B cell (primary cell): ENCODE results near the gene BANF2. TPM values are rescaled to one million over a fixed set of nuclear protein-coding genes. Genes with fewer than 3 reads are reported as not detected.

Source experiments
- ATAC-seq: fragments of 200-7000 bp; cut with Tn5 transposase; one replicate; pipeline ENCODE4 v1.10.0; 2021; ENCODE audit warnings: low read depth, mild to moderate bottlenecking, moderate number of reproducible peaks, moderate library complexity
- CTCF ChIA-PET: fragments of 350-600 bp; sonication (Branson Sonifier 250); formaldehyde crosslinking; loops from one replicate; lab custom pipeline; 2021; ENCODE audit warnings: antibody characterized with exemption, inconsistent platforms; lab: Charles Lee
- POLR2A ChIA-PET: fragments of 350-600 bp; sonication (Branson Sonifier 250); formaldehyde crosslinking; loops from one replicate; lab custom pipeline; 2021; ENCODE audit warnings: antibody characterized with exemption; lab: Charles Lee
- DNase-seq: peaks from one replicate; pipeline ENCODE4 v3.0.0; 2013
- H2AFZ ChIP-seq: 2 replicates; pipeline ENCODE4 v1.6.1; 2012; ENCODE audit warnings: mild to moderate bottlenecking, low read depth, low read length; ENCODE audit not compliant: insufficient read depth, poor library complexity, severe bottlenecking
- H3K27ac ChIP-seq, 2 donors: 1 replicate in 1 of 2; 2 replicates in 1 of 2; pipeline ENCODE4 v1.5.1; 2012 to 2013; ENCODE audit warnings: low read length in 2 of 2, mild to moderate bottlenecking in 2 of 2, moderate library complexity in 1 of 2
- H3K27me3 ChIP-seq, 4 experiments: fragments of 200-600 bp in 1 of 4; sonication (generic) in 1 of 4; replicated peaks in 1 of 4; 1 replicate in 2 of 4; 2 replicates in 2 of 4; pipeline versions ENCODE4 v1.6.1 to v1.7.0; 2013 to 2016; ENCODE audit warnings: low read length in 3 of 4, mild to moderate bottlenecking in 2 of 4, mixed read lengths in 1 of 4, moderate library complexity in 1 of 4; ENCODE audit not compliant: insufficient read depth in 4 of 4, control insufficient read depth in 3 of 4; ENCODE audit errors: control extremely low read depth in 1 of 4
- H3K36me3 ChIP-seq, 2 experiments: replicated peaks in 1 of 2; 1 replicate in 1 of 2; 2 replicates in 1 of 2; pipeline versions ENCODE4 v1.6.1 to v1.7.1; 2013; ENCODE audit warnings: low read length in 1 of 2; ENCODE audit not compliant: insufficient read depth in 2 of 2, control insufficient read depth in 1 of 2; ENCODE audit errors: control extremely low read depth in 1 of 2, extremely low read depth in 1 of 2
- H3K4me1 ChIP-seq, 2 donors: fragments of 200-600 bp in 1 of 2; sonication (generic) in 1 of 2; 1 replicate in 1 of 2; 2 replicates in 1 of 2; pipeline versions ENCODE4 v1.5.1 to v1.6.1; 2013 to 2017; ENCODE audit warnings: low read length in 2 of 2; ENCODE audit not compliant: control insufficient read depth in 2 of 2, insufficient read depth in 2 of 2
- H3K4me2 ChIP-seq: replicated peaks from 2 replicates; pipeline ENCODE3; 2012; ENCODE audit warnings: mild to moderate bottlenecking, low read depth, low read length; ENCODE audit not compliant: poor library complexity, severe bottlenecking
- H3K4me3 ChIP-seq, 5 experiments: fragments of 200-600 bp in 1 of 5; sonication (generic) in 1 of 5; 1 replicate in 3 of 5; 2 replicates in 2 of 5; pipeline versions ENCODE4 v1.5.1 to v1.7.0; 2011 to 2016; ENCODE audit warnings: low read length in 4 of 5, mild to moderate bottlenecking in 4 of 5, low read depth in 2 of 5, control low read depth in 1 of 5, moderate library complexity in 1 of 5; ENCODE audit not compliant: insufficient read depth in 1 of 5; ENCODE audit errors: control extremely low read depth in 1 of 5, extremely low read depth in 1 of 5
- H3K79me2 ChIP-seq: fragments of 200-600 bp; sonication (generic); one replicate; pipeline ENCODE4 v1.6.0; 2016; ENCODE audit warnings: low read length; ENCODE audit not compliant: control insufficient read depth, insufficient read depth
- H3K9ac ChIP-seq: fragments of 200-600 bp; sonication (generic); 2 replicates; pipeline ENCODE4 v1.6.1; 2017; ENCODE audit warnings: mild to moderate bottlenecking, low read length, moderate library complexity
- H3K9me3 ChIP-seq, 3 donors: one replicate each; pipeline versions ENCODE4 v1.6.1 to v1.7.1; 2013; ENCODE audit warnings: low read length in 2 of 3; ENCODE audit not compliant: control insufficient read depth in 2 of 3, insufficient read depth in 1 of 3; ENCODE audit errors: control extremely low read depth in 1 of 3
- H4K20me1 ChIP-seq: 2 replicates; pipeline ENCODE4 v1.6.0; 2012; ENCODE audit warnings: mild to moderate bottlenecking, low read length; ENCODE audit not compliant: insufficient read depth, control insufficient read depth, poor library complexity, severe bottlenecking
- H3K27ac Mint-ChIP-seq: one replicate; pipeline ENCODE4 v1.8.0; 2021; ENCODE audit warnings: mixed read lengths
- H3K27me3 Mint-ChIP-seq: one replicate; pipeline ENCODE4 v1.8.0; 2021; ENCODE audit warnings: mixed read lengths
- H3K4me1 Mint-ChIP-seq: one replicate; pipeline ENCODE4 v1.8.0; 2021; ENCODE audit warnings: mixed read lengths
- H3K4me3 Mint-ChIP-seq: one replicate; pipeline ENCODE4 v1.8.0; 2021; ENCODE audit warnings: mixed read lengths
- H3K9me3 Mint-ChIP-seq: one replicate; pipeline ENCODE4 v1.8.0; 2022; ENCODE audit warnings: mixed read lengths; ENCODE audit not compliant: insufficient read depth
- CTCF ChIP-seq: fragments of 200-600 bp; IDR thresholded peaks from one replicate; pipeline ENCODE4 v1.8.0; 2022; ENCODE audit warnings: antibody characterized with exemption, mild to moderate bottlenecking
- EZH2 ChIP-seq: IDR thresholded peaks from 2 replicates; pipeline ENCODE4 v1.6.1; 2012; ENCODE audit warnings: borderline replicate concordance, low read depth, mild to moderate bottlenecking, moderate library complexity, low read length; ENCODE audit not compliant: insufficient read depth, poor library complexity, severe bottlenecking
- WGBS: methylation state at CpG from one replicate; pipeline ENCODE4 v1.1.5; 2013; ENCODE audit warnings: missing lambda C conversion rate; ENCODE audit not compliant: insufficient coverage; 5-methylcytosine and 5-hydroxymethylcytosine counted together
- intact Hi-C: fragments of 100-400 bp; cut with micrococcal nuclease; formaldehyde crosslinking; loops from one replicate; pipeline ENCODE4 v1.10.0; 2022
- polyA plus RNA-seq: library from polyadenylated mRNA; depleted of rRNA; stranded (reverse); fragments of >200 nt; gene quantifications from 2 replicates; pipeline ENCODE4 v1.2.3, GENCODE V29; 2012
- total RNA-seq, 2 donors: library from RNA; stranded (reverse); fragments of 120-200 nt in 1 of 2; gene quantifications; 1 replicate in 1 of 2; 2 replicates in 1 of 2; pipeline versions ENCODE4 v1.2.3 to v1.2.4, GENCODE V29; 2013 to 2022

BANF2 gene
- total and polyA plus RNA-seq, 2 donors (not counting 1 experiment from before 2014, with no cell fraction given): not detected

- no peak overlapping the region for H3K4me2 ChIP-seq
- H3K27ac Mint-ChIP-seq: no peak overlapping the region
- CTCF ChIA-PET: interaction anchor here (0.7 to 1.3 kb wide), 4 partner anchors 14 to 331 kb away, joined by 3 to 4 read pairs (median 3); no protein-coding TSS in a partner anchor
These were observed 35.6 kb upstream of the BANF2 start for GRCh38 chr20:17664025-17664633.

GRCh38 chr20:17665756-17666155 lies 34.0 kb upstream of the BANF2 start:
- TF ChIP-seq EZH2 (no peak), CTCF (no peak)
- Histone ChIP-seq H3K9ac (no peak overlapping the region), H3K4me2 (no peak overlapping the region), H3K27ac (no peak overlapping the region), H2AFZ (no peak overlapping the region), H3K36me3 (no peaks in the 10 kb centered on the region), H3K4me3 (no peak overlapping the region), H3K27me3 (no peaks in the 10 kb centered on the region), H3K4me1 (peaks cover 9 to 10% of the 10 kb centered on the region in 2 donors), H4K20me1 (no peaks in the 10 kb centered on the region), H3K79me2 (peaks cover 36% of the 10 kb centered on the region), H3K9me3 (no peaks in the 10 kb centered on the region)
- no peak for ATAC-seq
- no peaks in the 10 kb centered on the region for H3K9me3 Mint-ChIP-seq
- no peaks in the 10 kb centered on the region for H3K27me3 Mint-ChIP-seq
- intact Hi-C loops: no loop called here
- no peak for DNase-seq
- no peak overlapping the region for H3K27ac Mint-ChIP-seq
- CTCF ChIA-PET: interaction anchor here (1.0 to 1.1 kb wide), 2 partner anchors 17 to 18 kb away, joined by 3 to 4 read pairs; partner anchors contain the start of gene RRBP1
- peaks cover 21% of the 10 kb centered on the region for H3K4me1 Mint-ChIP-seq
- H3K4me3 Mint-ChIP-seq: no peak overlapping the region
- WGBS: no CpG with 5 or more reads among the region's 2 CpGs
- POLR2A ChIA-PET: no interaction called here

More at GRCh38 chr20:17664025-17664633, 35.6 kb upstream of the BANF2 start:
- Mint-ChIP-seq H3K4me1 (peaks cover 24% of the 10 kb centered on the region), H3K27me3 (no peaks in the 10 kb centered on the region), H3K4me3 (no peak overlapping the region), H3K9me3 (no peaks in the 10 kb centered on the region)
- Histone ChIP-seq H4K20me1 (no peaks in the 10 kb centered on the region), H3K27me3 (no peaks in the 10 kb centered on the region), H3K36me3 (peaks cover 0 to 4% of the 10 kb centered on the region in 2 experiments), H3K4me1 (peaks cover 10 to 13% of the 10 kb centered on the region in 2 donors), H3K27ac (no peak overlapping the region), H3K4me3 (no peak overlapping the region), H3K79me2 (peaks cover 27% of the 10 kb centered on the region), H2AFZ (no peak overlapping the region), H3K9ac (no peak overlapping the region), H3K9me3 (no peaks in the 10 kb centered on the region)
- intact Hi-C loops: no loop called here
- TF ChIP-seq CTCF: no peak
- DNase-seq (no peak), ATAC-seq (no peak)
- POLR2A ChIA-PET: no interaction called here
- 43% methylated on average over 8 of the region's 11 CpGs for whole genome bisulfite sequencing
